AG04449 (cell line): ENCODE results near the gene CRACR2A.

ENCODE experiments used
- CTCF ChIA-PET: fragments of 350-600 bp; formaldehyde crosslinking; extraction: SDS; loops from one replicate; lab custom pipeline; 2021; ENCODE audit warnings: antibody characterized with exemption; lab: Yijun Ruan, JAX
- POLR2A ChIA-PET: fragments of 400-600, 350-600 bp; formaldehyde crosslinking; extraction: SDS; loops from one replicate; lab custom pipeline; 2020; ENCODE audit warnings: antibody characterized with exemption, inconsistent platforms; lab: Yijun Ruan, JAX
- DNase-seq: peaks from one replicate; pipeline ENCODE4 v3.0.0-alpha.2; 2010; ENCODE audit warnings: low read depth, low spot score
- H3K4me3 ChIP-seq: 2 replicates; pipeline ENCODE4 v1.5.1; 2011; ENCODE audit warnings: low read depth, mild to moderate bottlenecking, control low read depth, low read length
- CTCF ChIP-seq: IDR thresholded peaks from one replicate; pipeline ENCODE4 v1.5.1; 2011; ENCODE audit warnings: mild to moderate bottlenecking, moderate library complexity, low read length, control low read depth, inconsistent platforms; ENCODE audit not compliant: insufficient read depth; ENCODE audit errors: missing control alignments

The CRACR2A gene

GRCh38 chr12:3670083-3670620 lies 82.8 kb downstream of the CRACR2A start:
- ChIA-PET CTCF (interaction anchor here (1.5 to 2.4 kb wide), 2 partner anchors 12 to 370 kb away, joined by 6 to 10 read pairs; no protein-coding TSS in a partner anchor), POLR2A (no interaction called here)

GRCh38 chr12:3669594-3669993 lies 83.3 kb downstream of the CRACR2A start:
- CTCF ChIA-PET: interaction anchor here (1.1 to 2.4 kb wide), 4 partner anchors 11 to 370 kb away, joined by 4 to 10 read pairs (median 6); no protein-coding TSS in a partner anchor
- TF ChIP-seq CTCF: no peak
- no peak for DNase-seq
- H3K4me3 ChIP-seq: no peak overlapping the region
- POLR2A ChIA-PET: no interaction called here

More at GRCh38 chr12:3670083-3670620, 82.8 kb downstream of the CRACR2A start:
- no peak for DNase-seq
- TF ChIP-seq CTCF: no peak
- no peak overlapping the region for H3K4me3 ChIP-seq

GRCh38 chr12:3668479-3669165 lies 84.3 kb downstream of the CRACR2A start:
- ChIA-PET POLR2A (interaction anchor here (0.5 kb wide), 1 partner anchor 105 kb away, joined by 3 read pairs; no protein-coding TSS in a partner anchor), CTCF (interaction anchor here (1.1 to 2.4 kb wide), 3 partner anchors 10 to 368 kb away, joined by 4 to 10 read pairs (median 5); no protein-coding TSS in a partner anchor)
- DNase-seq: no peak
- H3K4me3 ChIP-seq: no peak overlapping the region
- no peak for TF ChIP-seq CTCF

GRCh38 chr12:3667485-3667884 lies 85.4 kb downstream of the CRACR2A start:
- ChIA-PET CTCF (interaction anchor here (0.9 to 2.4 kb wide), 6 partner anchors 9 to 368 kb away, joined by 3 to 10 read pairs (median 7); no protein-coding TSS in a partner anchor), POLR2A (no interaction called here)
- TF ChIP-seq CTCF: peak; percentile 1
- H3K4me3 ChIP-seq: no peak overlapping the region
- no peak for DNase-seq

- ChIA-PET POLR2A (no interaction called here), CTCF (interaction anchor here (0.7 to 1.9 kb wide), 5 partner anchors 9 to 367 kb away, joined by 3 to 10 read pairs (median 6); no protein-coding TSS in a partner anchor)
- DNase-seq: no peak
- H3K4me3 ChIP-seq: no peak overlapping the region
- TF ChIP-seq CTCF: no peak
Observed at GRCh38 chr12:3666441-3666840, 86.5 kb downstream of the CRACR2A start.

- ChIA-PET POLR2A (no interaction called here), CTCF (interaction anchor here (1.4 kb wide), 1 partner anchor 362 kb away, joined by 4 read pairs; no protein-coding TSS in a partner anchor)
- no peak overlapping the region for H3K4me3 ChIP-seq
- no peak for TF ChIP-seq CTCF
- no peak for DNase-seq
Observed at GRCh38 chr12:3662521-3662921, 90.4 kb downstream of the CRACR2A start.
